CD4-positive, alpha-beta T cell treated with Interleukin-17A for 1 hour (primary cell): ENCODE data around the gene ZSWIM4.
"Not testable (repeated sequence)": the region's sequence is repeated elsewhere in the genome, so short reads cannot be mapped to it uniquely, and the experiment has no call there.

Source experiments
- DNase-seq: peaks from one replicate; pipeline ENCODE4 v3.0.0-alpha.2; 2020

The ZSWIM4 gene

DNA sequence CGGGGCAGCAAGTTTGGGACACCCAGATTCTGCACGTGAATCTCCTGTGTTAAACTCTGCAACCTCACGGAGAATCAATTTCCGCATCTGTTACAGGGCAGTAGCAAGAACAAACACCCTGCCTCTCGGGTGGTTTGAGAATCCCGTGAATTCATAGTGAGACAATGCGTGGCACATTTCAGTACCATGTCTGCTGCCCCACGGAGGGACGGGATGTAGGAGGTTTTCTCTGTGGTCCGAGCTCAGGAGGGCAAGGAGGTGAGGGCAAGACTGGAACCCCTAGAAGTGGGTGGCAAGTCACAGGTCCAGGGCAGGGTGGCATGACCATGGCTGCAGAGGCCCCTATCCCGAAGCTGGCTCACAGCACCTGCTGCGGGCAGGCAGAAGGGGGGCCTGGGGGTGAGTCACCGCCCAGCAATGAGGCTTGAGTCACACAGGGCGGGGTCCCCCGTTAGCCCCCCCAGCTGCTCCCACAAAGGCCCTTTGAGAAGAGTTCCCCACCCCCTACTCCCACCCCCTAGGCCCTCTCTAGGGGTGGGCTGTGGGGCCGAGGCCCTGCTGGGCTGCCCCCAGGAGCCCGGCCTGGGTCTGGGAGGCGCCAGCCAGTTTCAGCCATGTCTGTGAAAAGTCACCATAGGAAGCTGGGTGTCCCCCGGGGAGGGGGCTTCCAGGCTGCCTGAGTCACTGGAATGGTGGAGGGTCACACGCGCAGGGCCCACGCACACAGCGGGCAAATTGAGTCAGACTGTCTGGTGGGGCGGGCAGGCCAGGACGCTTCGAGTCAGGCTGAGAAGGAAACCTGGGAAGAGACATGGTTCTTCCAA lies 55.9 kb downstream of the ZSWIM4 start:
- peak; percentile 70 for DNase-seq

DNA sequence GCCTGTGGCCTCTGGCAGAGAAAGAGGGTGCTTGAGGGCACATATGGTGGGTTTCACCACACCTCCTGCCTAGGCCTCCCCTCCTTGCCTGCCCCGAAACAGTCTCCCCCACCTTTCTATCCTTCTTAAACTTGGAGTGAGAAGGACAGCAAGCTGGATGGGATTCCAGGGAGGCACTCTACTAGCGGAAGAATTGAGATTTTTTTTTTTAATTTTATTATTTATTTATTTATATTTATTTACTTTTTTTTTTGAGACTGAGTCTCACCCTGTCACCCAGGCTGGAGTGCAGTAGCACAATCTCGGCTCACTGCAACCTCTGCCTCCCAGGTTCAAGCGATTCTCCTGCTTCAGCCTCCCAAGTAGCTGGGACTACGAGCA lies 56.5 kb downstream of the ZSWIM4 start:
- DNase-seq = not testable (repeated sequence)

DNA sequence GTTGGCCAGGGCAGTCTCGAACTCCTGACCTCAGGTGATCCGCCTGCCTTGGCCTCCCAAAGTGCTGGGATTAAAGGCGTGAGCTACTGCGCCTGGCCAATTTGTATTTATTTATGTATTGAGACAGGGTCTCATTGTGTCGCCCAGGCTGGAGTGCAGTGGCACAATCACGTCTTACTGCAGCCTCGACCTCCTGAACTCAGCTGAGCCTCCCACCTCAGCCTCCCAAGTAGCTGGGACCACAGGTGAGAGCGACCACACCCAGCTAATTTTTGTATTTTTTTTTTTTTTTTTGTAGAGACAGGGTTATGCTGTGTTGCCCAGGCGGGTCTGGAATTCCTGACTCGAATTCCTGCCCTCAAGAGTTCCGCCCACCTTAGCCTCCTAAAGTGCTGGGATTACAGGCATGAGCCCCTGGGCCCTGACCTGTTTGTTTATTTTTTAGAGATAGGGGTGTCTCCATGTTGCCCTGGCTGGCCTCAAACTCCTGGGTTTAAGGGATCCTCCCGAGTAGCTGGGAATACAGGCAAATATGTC lies 57.0 kb downstream of the ZSWIM4 start:
- DNase-seq = not testable (repeated sequence)

DNA sequence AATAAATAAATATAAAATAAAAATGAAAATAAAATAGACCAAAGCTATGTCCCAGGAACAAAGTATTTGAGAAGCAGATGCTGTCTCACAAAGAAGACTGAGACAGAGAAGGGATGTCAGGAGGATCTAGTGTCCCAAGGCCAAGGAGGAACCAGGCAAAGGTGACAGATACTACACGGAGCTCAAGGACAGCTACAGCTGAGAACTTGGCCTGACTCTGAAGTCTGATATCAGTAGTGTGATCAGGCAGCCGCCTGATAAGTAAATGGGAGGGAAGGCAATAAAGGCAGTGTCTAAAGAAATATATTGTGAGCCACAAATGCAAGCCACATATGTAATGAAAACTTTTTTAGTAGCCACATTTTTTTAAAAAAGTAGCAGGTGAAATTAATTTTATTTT lies 61.3 kb downstream of the ZSWIM4 start:
- DNase-seq = no peak

DNA sequence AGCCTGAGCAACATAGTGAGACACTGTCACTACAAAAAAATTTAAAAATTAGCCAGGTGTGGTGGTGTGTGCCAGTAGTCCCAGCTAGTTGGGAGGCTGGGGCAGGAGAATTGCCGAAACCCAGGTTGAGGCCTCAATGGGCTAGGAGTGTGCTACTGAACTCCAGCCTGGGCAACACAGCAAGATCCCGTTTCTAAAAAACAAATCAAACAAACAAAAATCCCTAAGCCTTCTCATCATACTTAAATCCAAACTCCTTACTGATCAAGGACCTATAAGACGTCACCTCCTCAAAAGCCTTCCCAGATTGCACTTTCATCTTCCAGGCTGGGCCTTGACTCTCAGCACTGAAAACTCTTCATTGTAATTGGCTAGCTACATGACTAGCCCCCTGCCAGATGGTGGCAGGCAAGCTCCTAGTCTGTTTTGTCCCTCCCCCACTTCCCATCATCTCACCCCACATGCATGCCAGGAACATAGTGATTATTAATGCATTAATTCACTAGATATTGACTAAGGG lies 64.2 kb downstream of the ZSWIM4 start:
- no peak for DNase-seq

DNA sequence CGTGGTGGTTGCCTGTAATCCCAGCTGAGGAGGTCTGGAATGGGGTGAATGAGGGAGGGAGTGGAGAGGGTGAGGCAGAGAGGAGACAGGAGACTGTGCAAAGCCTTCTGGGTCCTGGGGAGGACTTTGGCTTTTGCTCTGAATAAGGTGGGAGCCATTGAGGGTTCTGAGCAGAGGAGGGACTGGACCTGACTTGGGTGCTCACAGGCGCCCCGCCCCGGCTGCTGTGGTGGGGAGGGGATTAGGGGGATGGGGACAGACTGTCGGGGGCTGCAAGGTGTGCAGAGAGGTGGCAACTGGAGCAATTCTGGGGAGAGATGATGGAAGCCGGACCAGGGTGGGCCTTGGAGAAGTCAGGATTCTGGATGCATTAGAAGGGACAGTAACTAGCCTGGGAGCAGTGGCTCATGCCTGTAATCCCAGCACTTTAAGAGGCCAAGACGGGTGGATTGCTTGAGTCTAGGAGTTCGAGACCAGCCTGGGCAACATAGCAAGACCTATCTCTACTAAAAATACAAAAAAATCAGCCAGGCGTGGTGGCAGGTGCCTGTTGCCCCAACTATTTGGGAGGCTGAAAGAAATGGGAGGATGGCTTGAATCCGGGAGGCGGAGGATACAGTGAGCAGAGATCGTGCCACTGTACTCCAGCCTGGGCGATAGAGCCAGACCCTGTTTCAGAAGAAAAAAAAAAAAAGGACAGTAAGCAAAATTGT lies 65.6 kb downstream of the ZSWIM4 start:
- no peak for DNase-seq

DNA sequence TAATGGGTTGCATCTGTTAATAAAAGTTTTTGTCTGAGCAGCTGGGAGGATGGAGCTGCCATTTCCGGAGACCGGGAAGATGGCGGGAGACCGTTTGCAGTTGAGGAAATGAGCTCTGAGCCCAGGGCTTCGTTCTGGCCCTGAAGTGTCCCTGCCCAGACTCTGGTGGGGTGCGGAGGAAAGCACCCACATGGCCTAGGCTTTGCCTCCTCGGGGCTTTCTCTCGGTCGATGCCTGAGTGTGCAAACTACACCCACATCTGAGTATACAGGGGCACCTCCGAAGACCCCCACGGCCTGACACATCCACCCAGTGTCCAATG lies 66.1 kb downstream of the ZSWIM4 start:
- DNase-seq = no peak

- DNase-seq = peak; percentile 93
Observed at GRCh38 chr19:13861714-13862531, 66.7 kb downstream of the ZSWIM4 start.

DNA sequence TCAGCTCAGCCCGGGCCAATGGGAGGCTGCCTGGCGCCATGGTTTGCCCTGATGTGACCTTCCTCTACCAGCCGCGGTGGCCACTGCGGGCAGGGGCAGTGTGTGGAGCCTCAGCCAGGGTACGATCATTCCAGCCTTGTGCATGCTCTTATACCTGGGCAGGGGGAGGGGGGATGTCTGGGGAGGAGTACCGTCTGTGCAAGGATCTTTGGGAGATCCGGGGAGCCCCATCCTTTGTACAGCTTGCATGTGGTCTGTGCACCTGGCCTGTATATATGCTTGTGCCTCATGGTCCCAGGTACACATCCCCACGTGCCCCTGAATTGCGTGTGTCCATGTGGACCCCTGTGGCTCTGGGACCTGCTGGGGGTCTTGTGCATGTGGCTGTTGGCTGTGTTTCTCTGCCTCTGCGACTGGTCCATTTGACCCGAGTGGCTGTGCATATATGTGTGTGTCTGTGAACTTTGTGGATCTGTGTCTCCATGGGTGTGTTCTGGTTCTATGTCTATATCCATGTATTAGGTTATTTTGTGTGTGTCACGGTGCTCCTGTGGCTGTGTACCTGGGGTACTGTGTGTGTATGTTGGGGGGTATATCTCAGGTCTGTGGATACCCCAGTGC lies 68.9 kb downstream of the ZSWIM4 start:
- no peak for DNase-seq

- DNase-seq = no peak
Observed at GRCh38 chr19:13864667-13865570, 69.7 kb downstream of the ZSWIM4 start.

DNA sequence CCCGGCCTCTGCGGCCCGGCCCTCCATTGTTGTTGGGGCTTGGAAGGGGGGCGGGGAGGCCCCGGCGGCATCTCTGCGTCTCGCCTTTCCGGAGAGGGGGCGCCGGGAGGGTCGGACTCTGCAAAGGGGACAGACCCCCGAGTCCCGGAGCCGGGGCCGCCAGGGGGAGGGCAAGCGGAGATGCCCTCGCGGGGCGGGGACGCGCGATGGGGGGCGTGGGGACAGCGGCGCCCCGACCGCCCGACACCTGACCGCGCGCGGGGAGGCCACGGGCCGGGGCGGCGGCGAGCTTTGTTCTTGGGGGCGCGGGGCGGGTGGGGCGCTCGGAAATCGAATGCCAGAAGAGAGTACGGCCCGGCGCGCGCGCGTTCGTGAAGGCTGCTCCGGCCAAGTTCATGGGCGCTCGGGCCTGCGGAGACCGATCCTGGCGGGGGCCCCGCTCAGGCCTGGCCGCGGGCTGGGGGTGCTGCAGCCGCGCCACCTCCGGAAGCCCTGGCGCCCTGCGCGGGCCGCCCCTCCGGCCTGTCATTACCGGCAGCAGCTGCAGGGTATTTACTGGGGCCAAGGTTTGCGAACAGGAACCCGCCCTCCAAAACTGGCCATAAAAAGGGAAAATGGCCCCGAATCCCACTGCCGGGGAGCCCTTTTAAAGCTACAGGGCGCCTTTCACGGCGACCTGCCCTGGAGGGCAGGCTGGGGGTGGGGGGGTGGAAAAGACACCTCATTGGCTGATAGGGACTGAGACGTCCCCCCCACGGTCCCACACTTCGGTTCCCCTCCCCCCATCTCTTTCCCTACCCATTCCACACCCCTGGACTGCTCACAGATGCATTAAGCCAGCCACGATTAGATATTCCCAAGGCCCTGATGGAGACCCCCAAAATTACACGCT lies 70.6 kb downstream of the ZSWIM4 start:
- no peak for DNase-seq

DNA sequence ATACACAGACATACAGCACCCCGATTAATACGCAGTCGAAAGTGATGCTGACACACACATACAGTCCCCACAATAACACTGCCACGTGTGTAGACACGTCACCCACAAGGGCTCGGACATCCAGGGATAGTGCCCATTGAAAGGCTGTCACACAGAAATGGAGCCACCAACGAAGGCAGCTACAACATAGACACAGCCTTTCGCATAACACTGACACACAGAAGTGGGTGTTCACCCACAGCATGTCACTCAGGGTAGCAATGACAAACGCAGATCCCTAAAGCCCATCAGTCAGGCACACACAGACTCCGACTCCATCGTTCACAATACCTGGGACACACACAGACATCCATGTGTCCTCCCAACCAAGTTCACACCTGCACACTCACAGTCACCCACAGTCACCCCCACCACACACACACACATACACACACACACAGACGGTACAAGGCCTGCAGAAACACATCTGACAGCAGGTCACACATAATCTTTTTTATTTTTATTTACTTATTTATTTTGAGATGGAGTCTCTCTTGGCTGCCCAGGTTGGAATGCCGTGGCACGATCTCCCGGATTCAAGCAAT lies 71.3 kb downstream of the ZSWIM4 start:
- DNase-seq = no peak

DNA sequence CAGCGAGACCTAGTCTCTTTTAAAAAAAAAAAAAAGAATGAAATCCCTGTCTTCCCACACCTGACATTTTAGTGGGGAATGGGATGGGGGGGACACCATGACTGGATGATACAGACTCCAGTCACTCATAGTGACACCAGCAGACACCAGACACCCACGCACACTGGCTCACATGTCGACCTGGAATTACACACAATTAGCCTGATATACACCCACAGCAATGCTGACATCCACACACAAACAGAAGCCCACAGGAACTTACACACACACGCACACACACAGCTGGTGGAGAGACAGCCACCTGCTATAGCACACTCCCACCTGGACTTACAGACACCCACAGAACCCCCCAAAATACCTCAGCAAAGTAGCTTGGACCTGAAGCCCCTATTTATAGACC lies 73.4 kb downstream of the ZSWIM4 start:
- no peak for DNase-seq

DNA sequence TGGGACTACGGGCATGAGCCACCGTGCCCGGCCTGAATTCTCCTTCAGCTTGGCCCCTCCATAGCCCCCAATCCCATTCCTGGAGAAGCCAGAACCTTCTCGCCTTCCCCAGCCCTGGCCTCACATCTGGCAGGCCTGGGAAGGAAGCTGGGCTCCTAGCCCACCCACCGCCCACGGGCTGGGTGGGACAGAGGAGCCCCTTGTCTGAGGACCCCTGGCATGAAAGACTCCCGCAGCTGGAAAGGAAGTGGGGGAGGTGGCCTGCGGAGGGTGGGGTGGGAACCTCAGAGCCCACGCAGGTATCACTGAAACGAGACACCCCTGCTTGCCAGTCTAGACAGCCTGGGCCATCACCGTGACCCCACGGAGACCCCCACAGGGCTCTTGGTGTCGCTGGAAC lies 74.0 kb downstream of the ZSWIM4 start:
- no peak for DNase-seq

GRCh38 chr19:13870873-13871272 lies 75.6 kb downstream of the ZSWIM4 start:
- no peak for DNase-seq

GRCh38 chr19:13872339-13872694 lies 77.1 kb downstream of the ZSWIM4 start:
- no peak for DNase-seq

DNA sequence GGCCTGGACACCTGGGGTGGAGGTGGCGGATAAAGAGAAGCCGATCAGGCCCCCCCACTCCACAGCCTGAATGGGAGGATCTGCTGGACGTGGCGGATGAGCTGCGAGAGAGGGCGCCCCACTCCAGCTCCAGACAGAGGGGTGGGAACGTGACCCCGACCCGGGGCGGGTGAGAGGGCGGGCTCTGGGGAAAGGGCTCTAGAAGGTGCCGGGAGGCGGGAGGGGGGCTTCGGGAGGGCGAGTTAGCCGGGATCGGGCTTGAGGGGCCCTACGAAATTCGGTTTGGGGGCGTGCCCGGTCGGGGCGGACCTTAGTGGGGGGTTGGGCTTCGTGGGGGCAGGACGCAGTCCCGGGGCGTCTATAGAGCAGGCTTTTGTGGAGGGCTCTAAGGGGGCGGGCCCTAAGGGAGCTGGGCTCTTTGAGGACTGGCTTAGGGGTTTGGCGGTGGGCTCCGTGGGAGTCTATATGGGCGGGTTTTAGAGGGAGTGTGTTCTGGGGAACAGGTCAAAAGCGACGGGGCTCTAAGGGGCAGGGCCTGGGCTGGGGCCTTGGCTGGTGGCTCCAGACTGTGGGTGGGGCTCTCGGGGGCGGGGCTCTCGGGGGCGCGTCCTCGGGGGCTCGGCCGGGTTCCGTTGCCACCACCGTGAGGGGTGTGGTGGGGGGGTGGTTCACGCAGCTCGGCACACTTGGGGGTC lies 77.6 kb downstream of the ZSWIM4 start:
- DNase-seq = peak; percentile 32

DNA sequence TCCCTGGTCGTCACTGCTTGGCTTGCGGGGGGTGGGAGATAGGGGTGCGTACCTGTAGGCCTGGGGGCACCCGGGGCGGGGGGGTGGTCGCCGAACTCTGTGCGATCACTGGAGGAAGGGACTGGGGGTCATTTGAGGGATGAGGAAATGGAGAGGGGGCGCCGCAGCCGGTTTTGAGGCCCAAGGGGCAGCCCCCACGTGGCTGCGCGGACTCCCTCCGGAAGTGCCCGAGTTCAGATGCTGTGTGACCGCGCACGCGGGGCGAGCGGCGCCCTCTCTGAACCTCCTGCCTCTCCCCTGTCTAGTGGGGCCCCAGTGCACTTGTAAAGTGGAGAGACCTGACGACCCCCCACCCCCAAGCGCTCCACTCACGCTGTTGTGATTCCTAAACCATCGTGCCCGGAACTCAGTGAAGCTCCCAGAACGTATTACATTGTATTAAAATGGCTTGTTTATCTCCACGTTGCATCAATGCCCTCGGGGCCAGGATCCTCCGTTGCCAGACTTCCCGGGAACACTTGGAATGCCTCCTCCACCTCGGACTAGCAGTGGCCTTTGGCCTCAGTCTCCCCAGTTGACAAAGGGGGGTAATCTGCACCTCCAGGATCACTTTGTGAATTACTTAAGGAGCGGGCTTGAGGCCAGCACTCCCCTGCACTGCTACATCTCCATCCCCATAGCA lies 78.7 kb downstream of the ZSWIM4 start:
- no peak for DNase-seq

DNA sequence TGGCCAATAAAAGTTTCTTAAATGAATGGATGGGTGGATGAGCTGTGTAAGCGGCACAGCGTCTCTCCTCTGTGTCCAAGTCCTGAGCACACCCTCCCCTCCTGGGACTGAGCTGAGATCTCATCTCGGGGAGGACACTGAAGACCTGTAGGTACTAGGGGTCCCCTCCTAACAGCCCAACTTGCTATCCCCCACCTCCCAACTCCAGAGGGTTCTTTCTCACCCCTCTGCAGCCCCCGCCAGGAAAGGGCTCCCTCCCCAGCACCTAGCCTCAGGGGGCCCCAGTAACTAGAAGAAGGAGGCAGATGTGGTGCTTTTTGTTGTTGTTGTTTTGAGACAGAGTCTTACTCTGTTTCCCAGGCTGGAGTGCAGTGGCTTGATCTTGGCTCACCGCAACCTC lies 80.6 kb downstream of the ZSWIM4 start:
- no peak for DNase-seq
